Panc1 (cell line): ENCODE measurements around the gene FHL1. TPM values are rescaled to one million over a fixed set of nuclear protein-coding genes. Genes with fewer than 3 reads are reported as not detected.

Experiments used
- ATAC-seq: fragments of 200-7000 bp; cut with Tn5 transposase; 2 replicates; pipeline ENCODE4 v1.9.1; 2020; ENCODE audit warnings: mild to moderate bottlenecking, moderate library complexity
- BruUV-seq: library from RNA; stranded (reverse); fragments of 400-500 nt; replicated peaks from 2 replicates; lab custom pipeline; 2021; lab: Mats Ljungman, UMichigan
- CTCF ChIA-PET: fragments of 300-600 bp; sonication (Branson Sonifier 250); formaldehyde crosslinking; loops from one replicate; lab custom pipeline; 2022; ENCODE audit warnings: antibody characterized with exemption; lab: Charles Lee
- POLR2A ChIA-PET: fragments of 300-600 bp; sonication (Branson Sonifier 250); formaldehyde crosslinking; loops from one replicate; lab custom pipeline; 2022; ENCODE audit warnings: antibody characterized with exemption; lab: Charles Lee
- DNase-seq: peaks from one replicate; pipeline ENCODE4 v3.0.0-alpha.2; 2010; ENCODE audit warnings: low read depth, low spot score
- H3K27ac ChIP-seq: 2 replicates; pipeline ENCODE4 v1.5.1; 2011; ENCODE audit warnings: mild to moderate bottlenecking, low read length, inconsistent platforms
- H3K27me3 ChIP-seq: fragments of 200-500 bp; sonication (Bioruptor generic); 2 replicates; pipeline ENCODE4 v1.6.0; 2014; ENCODE audit warnings: low read length, inconsistent platforms; ENCODE audit not compliant: control insufficient read depth, insufficient read depth
- H3K36me3 ChIP-seq: fragments of 200-500 bp; sonication (Bioruptor generic); 2 replicates; pipeline ENCODE4 v1.5.1; 2014; ENCODE audit warnings: inconsistent platforms, mild to moderate bottlenecking, low read length, moderate library complexity; ENCODE audit not compliant: control insufficient read depth, insufficient read depth
- H3K4me1 ChIP-seq: 2 replicates; pipeline ENCODE4 v1.5.1; 2011; ENCODE audit warnings: inconsistent platforms, mild to moderate bottlenecking, low read length, moderate library complexity; ENCODE audit not compliant: control insufficient read depth, insufficient read depth
- H3K4me3 ChIP-seq, 2 experiments: 2 replicates each; pipeline ENCODE4 v1.5.1; 2011 to 2012; ENCODE audit warnings: low read depth in 2 of 2, low read length in 2 of 2, mild to moderate bottlenecking in 2 of 2, inconsistent platforms in 1 of 2, moderate library complexity in 1 of 2
- H3K9me3 ChIP-seq: fragments of 200-500 bp; sonication (Bioruptor generic); 2 replicates; pipeline ENCODE4 v1.5.1; 2014; ENCODE audit warnings: low read depth, mild to moderate bottlenecking, inconsistent platforms, low read length, moderate library complexity; ENCODE audit not compliant: control insufficient read depth, insufficient read depth
- POLR2AphosphoS5 ChIP-seq: IDR thresholded peaks from 2 replicates; pipeline ENCODE4 v1.6.1; 2012; ENCODE audit warnings: mild to moderate bottlenecking, low read depth, low read length, moderate library complexity
- SIN3A ChIP-seq: IDR thresholded peaks from 2 replicates; pipeline ENCODE4 v1.6.1; 2012; ENCODE audit warnings: low read depth, mild to moderate bottlenecking, low read length, moderate library complexity, borderline replicate concordance; ENCODE audit not compliant: insufficient read depth
- TCF7L2 ChIP-seq: IDR thresholded peaks from 2 replicates; pipeline ENCODE4 v1.6.1; 2011; ENCODE audit warnings: mild to moderate bottlenecking, low read depth, low read length, inconsistent platforms
- in situ Hi-C: cut with HindIII; loops from 2 replicates; pipeline ENCODE4 v1.10.0; 2016; ENCODE audit warnings: low sequenced_read_pairs, low pct_unique_long_range_greater_than_20kb
- intact Hi-C: fragments of 100-400 bp; cut with micrococcal nuclease; formaldehyde crosslinking; loops from one replicate; pipeline ENCODE4 v1.10.0; 2022; ENCODE audit not compliant: unreplicated experiment
- total RNA-seq: library from RNA; stranded (reverse); gene quantifications from one replicate; pipeline ENCODE4 v1.2.1, GENCODE V29; 2021; ENCODE audit not compliant: unreplicated experiment
- TF ChIP-seq, protein P1 (sequence below): fragments of 450-650 bp; IDR thresholded peaks from 2 replicates; pipeline ENCODE4 v1.5.1; 2017; ENCODE audit warnings: mild to moderate bottlenecking
- TF ChIP-seq, protein P2 (sequence below), 2 experiments: IDR thresholded peaks; 2 replicates each; pipeline ENCODE4 v1.6.1; 2011 to 2012; ENCODE audit warnings: low read depth in 2 of 2, control low read depth in 1 of 2, low read length in 1 of 2, mild to moderate bottlenecking in 1 of 2, moderate library complexity in 1 of 2; ENCODE audit not compliant: insufficient read depth in 1 of 2

Gene FHL1
- total RNA-seq, 1 experiment from 2014 or later: 67.9 TPM

DNA sequence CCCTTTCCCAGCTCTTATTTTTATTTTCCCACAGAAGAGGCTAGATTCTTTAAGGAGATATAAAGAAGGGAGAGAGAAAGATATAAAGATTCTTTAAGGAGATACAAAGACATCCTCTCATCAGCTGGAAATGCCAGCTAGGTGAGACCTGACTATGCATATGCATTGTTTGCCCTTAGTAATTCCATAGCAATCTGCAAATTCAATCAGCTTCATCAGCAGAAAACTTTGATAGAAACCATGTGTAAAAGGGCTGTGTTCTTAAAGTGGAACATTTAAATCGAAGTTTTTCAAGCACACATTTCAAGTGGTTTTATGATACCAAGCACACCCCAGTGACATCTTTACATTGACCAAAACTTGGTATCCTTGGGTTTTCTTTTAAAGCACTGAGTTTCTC is 24.1 kb downstream of the FHL1 start:
- Histone ChIP-seq H3K27ac (no peak overlapping the region), H3K27me3 (no peaks in the 10 kb centered on the region), H3K9me3 (no peaks in the 10 kb centered on the region), H3K4me1 (no peaks in the 10 kb centered on the region; the same call in 1 of the 2 replicates), H3K4me3 (no peak overlapping the region), H3K36me3 (no peaks in the 10 kb centered on the region)
- DNase-seq (no peak), ATAC-seq (no peak)
- intact Hi-C loops: no loop called here
- TF ChIP-seq, protein P1, sequence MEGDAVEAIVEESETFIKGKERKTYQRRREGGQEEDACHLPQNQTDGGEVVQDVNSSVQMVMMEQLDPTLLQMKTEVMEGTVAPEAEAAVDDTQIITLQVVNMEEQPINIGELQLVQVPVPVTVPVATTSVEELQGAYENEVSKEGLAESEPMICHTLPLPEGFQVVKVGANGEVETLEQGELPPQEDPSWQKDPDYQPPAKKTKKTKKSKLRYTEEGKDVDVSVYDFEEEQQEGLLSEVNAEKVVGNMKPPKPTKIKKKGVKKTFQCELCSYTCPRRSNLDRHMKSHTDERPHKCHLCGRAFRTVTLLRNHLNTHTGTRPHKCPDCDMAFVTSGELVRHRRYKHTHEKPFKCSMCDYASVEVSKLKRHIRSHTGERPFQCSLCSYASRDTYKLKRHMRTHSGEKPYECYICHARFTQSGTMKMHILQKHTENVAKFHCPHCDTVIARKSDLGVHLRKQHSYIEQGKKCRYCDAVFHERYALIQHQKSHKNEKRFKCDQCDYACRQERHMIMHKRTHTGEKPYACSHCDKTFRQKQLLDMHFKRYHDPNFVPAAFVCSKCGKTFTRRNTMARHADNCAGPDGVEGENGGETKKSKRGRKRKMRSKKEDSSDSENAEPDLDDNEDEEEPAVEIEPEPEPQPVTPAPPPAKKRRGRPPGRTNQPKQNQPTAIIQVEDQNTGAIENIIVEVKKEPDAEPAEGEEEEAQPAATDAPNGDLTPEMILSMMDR: no peak
- TF ChIP-seq SIN3A: no peak
- TF ChIP-seq TCF7L2: no peak
- TF ChIP-seq, protein P2, sequence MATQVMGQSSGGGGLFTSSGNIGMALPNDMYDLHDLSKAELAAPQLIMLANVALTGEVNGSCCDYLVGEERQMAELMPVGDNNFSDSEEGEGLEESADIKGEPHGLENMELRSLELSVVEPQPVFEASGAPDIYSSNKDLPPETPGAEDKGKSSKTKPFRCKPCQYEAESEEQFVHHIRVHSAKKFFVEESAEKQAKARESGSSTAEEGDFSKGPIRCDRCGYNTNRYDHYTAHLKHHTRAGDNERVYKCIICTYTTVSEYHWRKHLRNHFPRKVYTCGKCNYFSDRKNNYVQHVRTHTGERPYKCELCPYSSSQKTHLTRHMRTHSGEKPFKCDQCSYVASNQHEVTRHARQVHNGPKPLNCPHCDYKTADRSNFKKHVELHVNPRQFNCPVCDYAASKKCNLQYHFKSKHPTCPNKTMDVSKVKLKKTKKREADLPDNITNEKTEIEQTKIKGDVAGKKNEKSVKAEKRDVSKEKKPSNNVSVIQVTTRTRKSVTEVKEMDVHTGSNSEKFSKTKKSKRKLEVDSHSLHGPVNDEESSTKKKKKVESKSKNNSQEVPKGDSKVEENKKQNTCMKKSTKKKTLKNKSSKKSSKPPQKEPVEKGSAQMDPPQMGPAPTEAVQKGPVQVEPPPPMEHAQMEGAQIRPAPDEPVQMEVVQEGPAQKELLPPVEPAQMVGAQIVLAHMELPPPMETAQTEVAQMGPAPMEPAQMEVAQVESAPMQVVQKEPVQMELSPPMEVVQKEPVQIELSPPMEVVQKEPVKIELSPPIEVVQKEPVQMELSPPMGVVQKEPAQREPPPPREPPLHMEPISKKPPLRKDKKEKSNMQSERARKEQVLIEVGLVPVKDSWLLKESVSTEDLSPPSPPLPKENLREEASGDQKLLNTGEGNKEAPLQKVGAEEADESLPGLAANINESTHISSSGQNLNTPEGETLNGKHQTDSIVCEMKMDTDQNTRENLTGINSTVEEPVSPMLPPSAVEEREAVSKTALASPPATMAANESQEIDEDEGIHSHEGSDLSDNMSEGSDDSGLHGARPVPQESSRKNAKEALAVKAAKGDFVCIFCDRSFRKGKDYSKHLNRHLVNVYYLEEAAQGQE (IDR thresholded peaks at IDR 0.05; ENCODE audit: insufficient read depth in 1 of 2, low read depth in 2 of 2, low read length in 1 of 2): no peak
- TF ChIP-seq POLR2AphosphoS5: no peak
- POLR2A ChIA-PET: no interaction called here
- CTCF ChIA-PET: no interaction called here
- no TSS peak for BruUV-seq
- in situ Hi-C loops: no loop called here

DNA sequence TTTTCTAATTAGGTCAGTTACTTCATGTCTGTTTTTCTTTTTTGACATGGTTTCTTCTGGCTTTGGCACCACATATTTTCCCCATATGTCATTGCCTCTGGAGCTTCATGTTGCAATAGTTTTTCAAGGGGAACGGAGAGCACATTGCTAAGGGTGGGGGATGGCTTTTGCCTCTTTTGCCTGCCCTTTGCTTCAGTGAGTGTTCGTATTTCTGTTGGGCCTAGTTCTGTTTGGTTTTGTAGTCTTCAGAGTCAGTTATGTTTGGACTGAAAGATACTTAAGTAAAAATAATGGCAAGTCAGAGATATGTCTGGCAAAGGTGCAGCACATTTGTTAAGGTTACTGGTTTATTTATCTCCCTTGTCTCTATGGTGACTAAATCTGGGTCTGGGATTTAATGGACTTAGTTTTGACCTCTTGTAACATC is 29.1 kb downstream of the FHL1 start:
- POLR2A ChIA-PET: no interaction called here
- Histone ChIP-seq H3K9me3 (no peaks in the 10 kb centered on the region), H3K27ac (no peak overlapping the region), H3K27me3 (no peaks in the 10 kb centered on the region), H3K36me3 (no peaks in the 10 kb centered on the region), H3K4me3 (no peak overlapping the region), H3K4me1 (no peaks in the 10 kb centered on the region)
- BruUV-seq: no TSS peak
- DNase-seq (no peak), ATAC-seq (no peak)
- no peak for TF ChIP-seq TCF7L2
- TF ChIP-seq POLR2AphosphoS5: no peak
- TF ChIP-seq SIN3A: no peak
- TF ChIP-seq, protein P2 (IDR thresholded peaks at IDR 0.05; ENCODE audit: insufficient read depth in 1 of 2, low read depth in 2 of 2, low read length in 1 of 2): no peak
- TF ChIP-seq, protein P1: no peak
- intact Hi-C loops (no loop called here), in situ Hi-C loops (no loop called here)
- CTCF ChIA-PET: no interaction called here
